Raji (cell line): ENCODE data around the gene TYW5.

Experiments
- POLR2A ChIP-seq: IDR thresholded peaks from 2 replicates; pipeline ENCODE4 v1.6.1; 2011; ENCODE audit warnings: low read depth, low read length, control low read depth; ENCODE audit not compliant: insufficient read depth

TYW5 gene

GRCh38 chr2:199982126-199982843 is 27.0 kb upstream of the TYW5 start:
- no peak for TF ChIP-seq POLR2A

GRCh38 chr2:199979832-199980628 is 24.7 kb upstream of the TYW5 start:
- no peak for TF ChIP-seq POLR2A

GRCh38 chr2:199979398-199979797 is 24.1 kb upstream of the TYW5 start:
- TF ChIP-seq POLR2A, result no peak

GRCh38 chr2:199977984-199978415 is 22.7 kb upstream of the TYW5 start:
- TF ChIP-seq POLR2A, result no peak

- TF ChIP-seq POLR2A, result no peak
Measured at GRCh38 chr2:199975273-199975895, 20.1 kb upstream of the TYW5 start.

- no peak for TF ChIP-seq POLR2A
Measured at GRCh38 chr2:199973703-199974102, 18.4 kb upstream of the TYW5 start.

- TF ChIP-seq POLR2A, result no peak
Measured at GRCh38 chr2:199972088-199972626, 16.9 kb upstream of the TYW5 start.

DNA sequence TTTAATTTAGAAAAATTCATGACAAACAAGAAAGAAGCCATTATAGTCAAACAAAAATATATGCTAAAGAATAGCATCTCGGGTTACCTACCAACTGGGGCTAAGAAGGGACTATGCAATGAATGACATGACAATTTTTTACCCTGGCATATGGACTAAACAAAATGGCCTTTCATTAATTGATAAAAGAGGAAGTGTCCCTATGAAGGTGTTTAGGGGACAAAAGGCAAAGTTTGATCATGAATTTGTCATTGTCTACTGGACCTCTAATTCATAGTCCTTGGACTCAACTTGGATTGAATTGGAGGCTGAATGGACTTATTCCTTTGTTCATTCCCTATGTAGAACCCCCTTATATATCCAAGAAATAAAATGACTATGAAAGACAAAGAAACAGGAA is 12.8 kb upstream of the TYW5 start:
- TF ChIP-seq POLR2A, result no peak

DNA sequence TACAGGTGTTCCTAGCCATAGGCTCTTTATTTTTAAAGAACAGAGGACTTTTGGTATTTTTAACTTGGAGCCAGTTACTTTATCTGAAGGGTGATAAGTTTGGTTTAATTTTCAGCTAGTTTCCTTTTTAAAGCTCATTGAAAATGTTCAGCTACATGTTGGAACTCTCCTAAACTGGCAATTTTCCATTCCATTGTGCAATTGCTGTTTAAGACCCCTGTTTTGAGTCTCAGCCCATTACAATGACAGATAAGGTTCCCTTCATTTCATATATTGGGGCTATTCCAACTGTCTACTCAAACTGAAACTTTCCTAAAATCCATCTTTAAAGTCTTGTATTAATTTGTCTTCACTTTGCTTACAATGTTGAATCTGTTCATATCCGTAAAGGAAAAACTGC is 11.7 kb upstream of the TYW5 start:
- TF ChIP-seq POLR2A, result no peak

DNA sequence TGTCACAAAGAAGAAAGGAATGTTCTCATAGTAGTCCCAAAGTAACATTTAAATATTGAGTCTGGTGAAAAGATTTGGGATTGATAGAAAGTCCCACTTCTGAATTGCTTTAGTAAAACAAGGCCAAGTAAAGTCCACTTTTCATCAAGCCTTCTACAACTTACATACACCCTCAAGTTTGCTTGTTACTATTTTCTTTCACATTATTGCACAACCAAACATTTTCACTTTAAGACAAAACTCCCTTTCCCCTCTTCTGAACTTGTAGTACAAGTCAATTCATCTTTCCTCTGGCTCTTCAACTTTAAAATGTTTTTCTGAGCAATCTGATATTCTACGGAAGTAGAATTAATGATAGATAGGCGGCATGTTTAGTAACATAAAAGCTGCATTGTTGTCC is 11.1 kb upstream of the TYW5 start:
- TF ChIP-seq POLR2A, result no peak

- no peak for TF ChIP-seq POLR2A
Measured at GRCh38 chr2:199962203-199962602, 6.9 kb upstream of the TYW5 start.

- TF ChIP-seq POLR2A, result no peak
Measured at GRCh38 chr2:199958014-199958413, 2.7 kb upstream of the TYW5 start.

DNA sequence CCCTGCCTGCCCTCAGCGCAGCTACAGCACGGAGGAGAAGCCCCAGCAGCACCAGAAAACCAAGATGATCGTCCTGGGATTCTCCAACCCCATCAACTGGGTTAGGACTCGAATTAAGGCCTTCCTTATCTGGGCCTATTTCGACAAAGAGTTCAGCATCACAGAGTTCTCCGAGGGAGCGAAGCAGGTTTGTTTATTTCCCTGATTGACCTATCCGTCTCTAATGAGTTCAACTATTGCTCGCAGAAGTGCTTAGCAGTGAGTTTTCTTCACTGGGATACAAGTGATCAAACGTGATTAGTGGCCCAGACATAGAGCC is 730 bp upstream of the TYW5 start:
- TF ChIP-seq POLR2A, result no peak

- TF ChIP-seq POLR2A, result no peak
Measured at GRCh38 chr2:199955007-199955338, 318 bp downstream of the TYW5 start.

DNA sequence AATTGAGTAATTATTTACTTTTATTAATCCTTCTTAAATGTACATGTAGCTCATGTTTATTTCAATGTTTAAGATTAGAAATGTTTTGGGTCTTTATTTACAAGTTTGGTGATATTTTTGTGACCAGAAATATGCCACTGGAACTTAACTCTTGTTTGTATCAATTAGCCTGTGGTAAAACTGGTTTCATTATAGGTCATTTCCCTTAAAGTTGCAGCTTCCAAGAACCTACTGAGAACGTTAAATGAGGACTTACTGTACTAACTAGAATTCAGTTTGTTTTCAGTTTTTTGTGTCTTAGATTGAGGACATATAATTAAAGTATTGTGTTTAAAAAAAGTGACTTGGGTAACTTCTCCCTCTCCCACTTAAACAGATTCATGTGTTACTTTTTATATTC is 4.3 kb downstream of the TYW5 start:
- TF ChIP-seq POLR2A, result no peak

DNA sequence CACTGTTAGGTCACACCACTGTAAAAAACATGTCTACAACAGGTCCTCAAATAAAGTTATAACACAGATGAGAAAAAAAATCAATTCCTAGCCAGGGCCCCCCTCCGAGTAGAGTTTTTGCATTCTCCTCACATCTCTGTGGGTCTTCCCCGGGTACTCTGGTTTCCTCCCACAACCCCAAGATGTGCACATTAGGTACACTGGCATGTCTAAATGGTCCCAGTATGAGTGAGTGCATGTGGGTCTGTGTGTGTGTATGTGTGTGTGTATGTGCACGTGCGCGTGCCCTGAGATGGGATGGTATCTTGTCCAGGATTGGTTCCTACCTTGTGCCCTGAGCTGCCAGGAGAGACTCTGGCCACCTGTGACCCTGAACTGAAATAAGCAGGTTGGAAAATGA is 4.9 kb downstream of the TYW5 start:
- no peak for TF ChIP-seq POLR2A
